Small intestine (tissue), 7 donors: ENCODE results near the gene WDTC1. TPM values are rescaled to one million over a fixed set of nuclear protein-coding genes. Genes with fewer than 3 reads are reported as not detected.

ENCODE experiments used
- DNase-seq, 2 donors: peaks; one replicate each; pipeline versions ENCODE4 v3.0.0 to v3.0.0-alpha.2; 2013
- FAIRE-seq: peaks from 2 replicates; lab custom pipeline; 2012; peaks lifted over from hg19 to GRCh38; lab: Jason Lieb, UNC
- H3K27ac ChIP-seq, 3 donors: one replicate each; pipeline ENCODE4 v1.5.1; 2013; ENCODE audit warnings: low read length in 2 of 3, mild to moderate bottlenecking in 2 of 3, control low read depth in 1 of 3, inconsistent platforms in 1 of 3, low read depth in 1 of 3, moderate library complexity in 1 of 3
- H3K27me3 ChIP-seq, 3 donors: one replicate each; pipeline ENCODE4 v1.6.1; 2013; ENCODE audit warnings: low read length in 3 of 3, inconsistent platforms in 1 of 3; ENCODE audit not compliant: control insufficient read depth in 3 of 3, insufficient read depth in 3 of 3
- H3K36me3 ChIP-seq, 3 donors: one replicate each; pipeline ENCODE4 v1.6.1; 2013; ENCODE audit warnings: low read length in 3 of 3, inconsistent platforms in 1 of 3, low read depth in 1 of 3, mild to moderate bottlenecking in 1 of 3, moderate library complexity in 1 of 3; ENCODE audit not compliant: control insufficient read depth in 3 of 3, insufficient read depth in 2 of 3
- H3K4me1 ChIP-seq, 3 donors: one replicate each; pipeline ENCODE4 v1.6.1; 2013; ENCODE audit warnings: low read length in 2 of 3, inconsistent platforms in 1 of 3, low read depth in 1 of 3, mild to moderate bottlenecking in 1 of 3, moderate library complexity in 1 of 3; ENCODE audit not compliant: control insufficient read depth in 3 of 3, insufficient read depth in 2 of 3
- H3K4me3 ChIP-seq, 3 donors: one replicate each; pipeline ENCODE4 v1.5.1; 2013; ENCODE audit warnings: low read length in 3 of 3, control low read depth in 1 of 3, inconsistent platforms in 1 of 3, low read depth in 1 of 3, mild to moderate bottlenecking in 1 of 3, moderate library complexity in 1 of 3
- H3K9me3 ChIP-seq, 2 donors: one replicate each; pipeline ENCODE4 v1.6.1; 2013; ENCODE audit warnings: low read depth in 1 of 2, low read length in 1 of 2; ENCODE audit not compliant: control insufficient read depth in 2 of 2, insufficient read depth in 1 of 2
- WGBS, 3 donors: extraction: QIAGEN DNeasy Blood & Tissue Kit; methylation state at CpG; one replicate each; pipeline ENCODE4 v1.1.7; 2013; 5-methylcytosine and 5-hydroxymethylcytosine counted together
- polyA plus RNA-seq, 4 donors: library from polyadenylated mRNA; stranded (reverse) in 3 of 4; unstranded in 1 of 4; fragments of 200-250 nt in 3 of 4; fragments of 120-200 nt in 1 of 4; gene quantifications; one replicate each; pipeline versions ENCODE4 v1.2.1 to v1.2.3, GENCODE V29; 2013
- donor health status: healthy with polysubstance abuse.
- donor health status: control.
- donor health status: control.
- donor health status: Bipolar disorder and iron deficiency.
- donor health status: healthy.

WDTC1 gene
- polyA plus RNA-seq, 4 donors = 14.6 to 32.9 (median 18.0) TPM

DNA sequence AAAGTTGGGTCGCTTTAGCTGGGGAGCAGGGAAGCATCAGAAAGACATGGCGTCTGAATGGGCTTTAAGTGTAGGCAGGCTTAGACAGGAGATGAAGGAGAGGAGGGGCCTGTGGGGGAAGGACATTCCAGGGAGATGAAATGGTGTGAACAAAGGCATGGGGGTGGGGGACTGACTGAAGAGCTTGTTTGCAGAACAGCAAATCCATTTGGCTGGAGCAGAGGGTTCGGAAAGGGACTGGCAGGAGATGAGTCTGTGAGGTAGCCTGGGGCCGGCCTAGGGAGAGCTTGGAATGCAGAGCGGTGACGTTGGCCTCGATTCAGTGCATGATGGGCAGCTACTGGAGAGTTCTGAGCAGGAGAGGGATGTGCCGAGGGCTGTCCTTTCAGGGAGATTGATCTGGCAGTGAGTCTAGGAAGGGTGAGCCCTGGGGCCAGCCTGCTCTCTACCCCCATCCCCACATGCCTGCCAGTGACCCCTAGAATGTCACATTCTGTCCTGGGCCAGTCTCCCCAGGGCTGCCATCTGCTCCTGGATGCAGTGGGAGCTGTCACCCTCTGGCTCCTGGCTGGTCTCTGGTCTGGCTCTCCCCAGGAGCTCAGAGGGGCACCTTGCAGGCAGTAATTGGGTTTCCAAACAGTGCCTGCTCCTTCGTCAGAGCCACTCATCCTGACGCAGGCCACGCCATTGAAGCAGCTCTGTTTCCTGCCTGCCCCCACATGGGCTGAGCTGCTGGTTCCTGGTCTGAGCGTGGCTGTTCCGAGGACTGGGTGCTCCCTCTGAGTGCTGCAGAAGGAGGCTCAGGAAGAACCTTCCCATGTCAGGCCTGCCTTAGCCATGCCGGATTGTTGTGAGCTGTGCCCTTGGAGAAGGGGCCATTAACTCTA lies 65.2 kb downstream of the WDTC1 start:
- Histone ChIP-seq H3K4me3 (no peak overlapping the region), H3K27me3 (no peaks in the 10 kb centered on the region), H3K27ac (peak overlapping the region in 2 of 3 donors; percentile 83 to 84), H3K9me3 (no peaks in the 10 kb centered on the region), H3K4me1 (peaks cover 0 to 17% (median 0%) of the 10 kb centered on the region in 3 donors), H3K36me3 (peaks cover 0 to 88% (median 12%) of the 10 kb centered on the region in 3 donors)
- 66 to 79% (median 78%) methylated on average over 14 of the region's 14 CpGs for WGBS, 3 donors
- FAIRE-seq (no peak), DNase-seq (peak in 1 of 2 donors; percentile 39)

DNA sequence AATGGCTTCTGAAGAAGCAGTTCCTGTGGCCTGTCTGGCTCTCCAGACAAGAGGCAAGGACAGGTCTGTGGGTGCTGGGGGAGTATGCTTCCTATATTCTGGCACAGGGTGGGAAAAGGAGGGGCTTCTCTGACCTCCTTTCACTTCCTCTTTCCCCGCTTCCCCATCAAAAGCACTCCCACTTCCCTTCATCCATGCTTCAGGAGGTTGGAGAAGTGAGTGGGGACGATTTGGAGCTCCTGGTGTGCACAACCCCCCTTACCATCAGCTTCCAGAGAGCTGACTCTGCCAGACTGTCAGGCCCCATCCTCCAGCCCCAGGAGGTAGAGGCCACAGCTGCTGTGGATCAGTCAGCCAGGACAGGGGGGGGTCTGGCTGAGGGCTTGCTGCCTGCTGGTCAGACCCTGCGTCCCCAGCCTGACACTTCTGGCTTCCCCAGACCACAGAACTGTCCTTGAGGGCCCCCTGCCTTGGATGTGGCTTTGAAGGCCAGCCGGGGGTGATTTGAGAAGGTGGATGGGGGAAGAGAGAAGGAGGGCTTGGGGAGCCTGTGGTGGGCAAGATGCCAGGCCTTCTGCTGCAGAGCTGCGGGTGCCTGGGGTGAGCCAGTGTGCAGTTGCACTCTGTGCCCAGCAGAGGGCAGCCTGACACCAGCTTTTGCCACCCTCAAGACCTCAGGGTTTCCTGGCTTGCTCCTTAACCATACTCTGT lies 66.1 kb downstream of the WDTC1 start:
- WGBS, 3 donors = 31 to 55% (median 50%) methylated on average over 5 of the region's 5 CpGs
- H3K4me3 ChIP-seq = no peak overlapping the region
- H3K9me3 ChIP-seq = no peaks in the 10 kb centered on the region
- H3K27ac ChIP-seq = peak overlapping the region in 2 of 3 donors; percentile 83 to 84
- H3K4me1 ChIP-seq = peaks cover 0 to 17% (median 0%) of the 10 kb centered on the region in 3 donors
- H3K36me3 ChIP-seq = peaks cover 0 to 91% (median 15%) of the 10 kb centered on the region in 3 donors
- FAIRE-seq (no peak), DNase-seq (peak; percentile 81 to 90)
- no peaks in the 10 kb centered on the region for H3K27me3 ChIP-seq

DNA sequence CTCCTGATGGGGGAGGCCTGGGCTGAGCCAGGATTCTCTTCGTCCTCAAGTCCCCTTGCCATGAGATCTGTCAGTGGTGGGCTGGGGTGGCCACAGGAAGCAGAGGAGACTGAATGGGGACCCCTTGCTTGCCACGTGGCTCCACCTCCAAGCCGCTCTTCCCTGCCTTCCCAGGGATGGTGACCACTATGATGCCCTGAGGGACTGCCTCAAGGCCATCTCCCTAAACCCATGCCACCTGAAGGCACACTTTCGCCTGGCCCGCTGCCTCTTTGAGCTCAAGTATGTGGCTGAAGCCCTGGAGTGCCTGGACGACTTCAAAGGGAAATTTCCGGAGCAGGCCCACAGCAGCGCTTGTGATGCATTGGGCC lies 66.6 kb downstream of the WDTC1 start:
- peaks cover 0 to 17% (median 0%) of the 10 kb centered on the region in 3 donors for H3K4me1 ChIP-seq
- 76 to 79% (median 78%) methylated on average over 8 of the region's 8 CpGs for WGBS, 3 donors
- H3K27me3 ChIP-seq = no peaks in the 10 kb centered on the region
- no peak for FAIRE-seq
- H3K9me3 ChIP-seq = no peaks in the 10 kb centered on the region
- no peak for DNase-seq
- H3K36me3 ChIP-seq = peaks cover 0 to 88% (median 15%) of the 10 kb centered on the region in 3 donors
- no peak overlapping the region for H3K4me3 ChIP-seq
- H3K27ac ChIP-seq = peak overlapping the region in 2 of 3 donors; percentile 25 to 83

DNA sequence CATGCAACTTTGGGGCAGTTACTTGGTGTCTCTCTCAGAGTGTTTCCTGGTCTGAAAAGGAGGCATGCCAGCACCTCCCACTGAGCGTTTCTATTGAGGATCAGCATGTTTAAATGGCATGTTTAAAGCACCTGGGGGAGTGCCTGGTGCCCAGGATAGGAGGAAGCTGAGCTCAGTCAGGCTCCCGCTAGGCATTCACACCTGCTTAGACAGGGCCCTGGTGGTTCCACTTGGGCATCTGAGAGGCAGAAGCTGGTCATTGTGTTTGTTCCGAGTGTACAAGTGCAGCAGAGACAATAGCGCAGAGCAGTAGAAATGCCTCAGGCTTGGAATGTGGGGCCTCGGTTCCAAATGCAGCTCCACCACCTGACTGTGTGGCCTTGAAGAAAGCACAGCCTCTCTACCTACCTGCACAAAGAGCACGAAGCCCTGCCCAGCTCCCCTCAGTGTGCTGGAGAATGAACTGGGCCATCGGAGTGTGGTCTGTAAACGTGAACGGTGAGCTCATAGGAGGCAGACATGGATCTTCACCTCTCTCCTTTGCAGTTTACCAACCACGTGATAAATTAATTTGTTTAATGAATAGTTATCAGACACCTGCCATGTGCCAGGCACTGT lies 67.3 kb downstream of the WDTC1 start:
- no peak for DNase-seq

DNA sequence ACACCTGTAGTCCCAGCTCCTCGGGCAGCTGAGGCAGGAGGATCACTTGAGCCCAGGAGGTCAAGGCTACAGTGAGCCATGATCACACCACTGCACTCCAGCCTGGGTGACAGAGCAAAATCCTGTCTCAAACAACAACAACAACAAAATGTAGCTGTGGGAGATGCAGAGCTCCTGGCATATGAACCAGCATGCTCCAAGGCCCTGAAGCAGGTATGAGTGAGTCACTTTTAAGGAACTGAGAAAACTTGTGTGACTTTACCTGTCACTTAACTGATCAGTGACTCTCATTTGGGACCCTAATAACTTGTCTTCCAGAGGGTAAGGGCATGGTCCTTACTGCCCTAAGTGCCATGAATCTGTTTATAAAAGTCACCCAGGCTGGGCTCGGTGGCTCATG lies 68.2 kb downstream of the WDTC1 start:
- Histone ChIP-seq H3K4me1 (peaks cover 0 to 17% (median 0%) of the 10 kb centered on the region in 3 donors), H3K36me3 (peaks cover 0 to 92% (median 15%) of the 10 kb centered on the region in 3 donors), H3K27ac (no peak overlapping the region), H3K27me3 (no peaks in the 10 kb centered on the region), H3K4me3 (no peak overlapping the region), H3K9me3 (no peaks in the 10 kb centered on the region)
- DNase-seq (no peak), FAIRE-seq (no peak)
- 93 to 96% (median 94%) methylated on average over 2 of the region's 2 CpGs for WGBS, 3 donors

More for the DNA sequence above, 67.3 kb downstream of the WDTC1 start:
- Histone ChIP-seq H3K27ac (peak overlapping the region in 1 of 3 donors; percentile 25), H3K4me1 (peaks cover 0 to 17% (median 0%) of the 10 kb centered on the region in 3 donors), H3K4me3 (no peak overlapping the region), H3K9me3 (no peaks in the 10 kb centered on the region), H3K36me3 (peaks cover 0 to 92% (median 15%) of the 10 kb centered on the region in 3 donors), H3K27me3 (no peaks in the 10 kb centered on the region)
- WGBS, 3 donors = 80 to 85% (median 83%) methylated on average over 10 of the region's 10 CpGs
- FAIRE-seq = no peak

DNA sequence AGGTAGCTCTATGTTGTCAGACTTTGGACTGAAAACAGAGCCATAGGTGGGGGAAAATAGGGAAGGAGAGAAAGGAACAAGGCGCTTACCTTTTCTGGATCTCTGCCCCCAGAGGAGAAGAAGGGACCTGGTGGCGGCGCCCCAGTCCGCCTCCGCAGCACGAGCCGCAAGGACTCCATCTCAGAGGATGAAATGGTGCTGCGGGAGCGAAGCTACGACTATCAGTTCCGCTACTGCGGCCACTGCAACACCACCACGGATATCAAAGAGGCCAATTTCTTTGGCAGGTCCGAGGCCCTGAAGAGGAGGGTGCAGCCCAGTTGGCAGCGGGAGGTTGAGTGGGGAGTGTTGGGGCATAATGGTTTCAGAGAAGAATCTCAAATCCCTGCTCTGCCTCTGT lies 69.1 kb downstream of the WDTC1 start:
- WGBS, 3 donors = 91 to 93% (median 92%) methylated on average over 15 of the region's 15 CpGs
- H3K36me3 ChIP-seq = peaks cover 0 to 89% (median 9%) of the 10 kb centered on the region in 3 donors
- no peak overlapping the region for H3K4me3 ChIP-seq

DNA sequence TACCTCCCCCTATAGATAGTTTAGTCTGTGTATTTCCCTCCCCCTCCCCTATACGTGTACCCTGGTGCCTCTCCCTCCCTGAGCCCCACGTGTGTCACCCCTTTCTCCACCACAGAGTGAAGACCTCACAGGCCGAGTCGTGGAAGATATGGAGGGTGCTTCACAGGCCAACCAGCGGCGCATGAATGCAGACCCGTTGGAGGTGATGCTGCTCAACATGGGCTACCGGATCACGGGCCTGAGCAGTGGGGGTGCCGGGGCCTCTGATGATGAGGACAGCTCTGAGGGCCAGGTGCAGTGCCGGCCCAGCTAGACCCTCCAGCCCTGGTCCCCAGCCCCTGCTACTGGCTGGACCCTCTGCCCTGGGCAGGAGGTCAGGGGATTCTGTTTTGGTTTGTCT lies 71.6 kb downstream of the WDTC1 start:
- Histone ChIP-seq H3K27me3 (no peaks in the 10 kb centered on the region), H3K4me3 (no peak overlapping the region), H3K9me3 (no peaks in the 10 kb centered on the region), H3K27ac (no peak overlapping the region), H3K4me1 (no peaks in the 10 kb centered on the region), H3K36me3 (peaks cover 0 to 64% (median 6%) of the 10 kb centered on the region in 3 donors)
- WGBS, 3 donors = 89 to 94% (median 90%) methylated on average over 11 of the region's 11 CpGs
- no peak for FAIRE-seq
- DNase-seq = no peak

More for the DNA sequence above, 69.1 kb downstream of the WDTC1 start:
- FAIRE-seq = no peak
- Histone ChIP-seq H3K9me3 (no peaks in the 10 kb centered on the region), H3K27ac (no peak overlapping the region), H3K27me3 (no peaks in the 10 kb centered on the region), H3K4me1 (peaks cover 0 to 16% (median 0%) of the 10 kb centered on the region in 3 donors)
- no peak for DNase-seq
